Activated naive CD4-positive, alpha-beta T cell treated with anti-CD3 and anti-CD28 coated beads for 36 hours (primary cell): ENCODE data around the gene OBP2A. TPM values are rescaled to one million over a fixed set of nuclear protein-coding genes. Genes with fewer than 3 reads are reported as not detected.
"Not testable (repeated sequence)": the region's sequence is repeated elsewhere in the genome, so short reads cannot be mapped to it uniquely, and the experiment has no call there.

Experiments used
- CTCF ChIA-PET: fragments of 350-600 bp; sonication (Branson Sonifier 250); formaldehyde crosslinking; loops from one replicate; lab custom pipeline; 2021; ENCODE audit warnings: antibody characterized with exemption; lab: Charles Lee
- DNase-seq: peaks from one replicate; pipeline ENCODE4 v3.0.0-alpha.2; 2020
- H3K27ac Mint-ChIP-seq: one replicate; pipeline ENCODE4 v1.8.0; 2021; ENCODE audit warnings: mild to moderate bottlenecking, mixed read lengths
- H3K27me3 Mint-ChIP-seq: one replicate; pipeline ENCODE4 v1.8.0; 2021; ENCODE audit warnings: low read depth, mixed read lengths
- H3K36me3 Mint-ChIP-seq: one replicate; pipeline ENCODE4 v1.8.0; 2021; ENCODE audit warnings: low read depth, mixed read lengths
- H3K4me1 Mint-ChIP-seq: one replicate; pipeline ENCODE4 v1.8.0; 2021; ENCODE audit warnings: low read depth, mixed read lengths
- H3K4me3 Mint-ChIP-seq: one replicate; pipeline ENCODE4 v1.8.0; 2021; ENCODE audit warnings: mild to moderate bottlenecking, moderate library complexity, mixed read lengths
- H3K9me3 Mint-ChIP-seq: one replicate; pipeline ENCODE4 v1.8.0; 2021; ENCODE audit warnings: mixed read lengths
- intact Hi-C: fragments of 100-400 bp; cut with micrococcal nuclease; formaldehyde crosslinking; loops from one replicate; pipeline ENCODE4 v1.15.1; 2023
- total RNA-seq, 2 experiments: library from RNA; stranded (reverse); gene quantifications; one replicate each; pipeline ENCODE4 v1.2.3, GENCODE V29; 2021

The OBP2A gene, protein sequence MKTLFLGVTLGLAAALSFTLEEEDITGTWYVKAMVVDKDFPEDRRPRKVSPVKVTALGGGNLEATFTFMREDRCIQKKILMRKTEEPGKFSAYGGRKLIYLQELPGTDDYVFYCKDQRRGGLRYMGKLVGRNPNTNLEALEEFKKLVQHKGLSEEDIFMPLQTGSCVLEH
- total RNA-seq, result not detected

DNA sequence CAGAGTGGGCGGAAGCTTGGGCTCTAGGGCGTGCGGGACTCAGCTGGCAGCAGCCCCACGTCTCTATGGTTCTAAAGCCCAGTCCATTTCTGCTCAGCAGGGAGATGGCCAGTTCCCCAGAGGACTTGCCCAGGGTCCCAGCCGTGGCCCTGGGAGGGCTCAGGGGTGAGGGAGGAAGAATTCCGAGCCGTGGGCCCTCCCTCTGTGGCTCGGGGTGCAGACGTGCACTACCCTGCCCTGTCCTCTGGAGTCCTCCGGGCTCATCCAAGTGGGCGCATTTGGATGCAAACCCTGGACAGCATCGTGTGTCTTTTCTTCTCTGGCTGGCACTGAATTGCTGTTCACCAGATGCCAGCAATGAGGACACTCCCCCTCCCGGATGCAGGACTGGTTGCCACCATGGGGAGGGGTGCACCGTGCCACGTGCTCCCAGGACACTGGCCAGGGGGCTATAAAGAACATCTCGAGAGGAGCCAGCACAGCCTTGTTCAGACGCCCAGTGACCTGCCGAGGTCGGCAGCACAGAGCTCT, at the start of gene OBP2A:
Gene OBP2A (plus strand): TSS at position 481 of the 531 bp plus-strand sequence. CDS start 55 bp downstream, outside the sequence.
- CTCF ChIA-PET, intact Hi-C loops, H3K27ac Mint-ChIP-seq, H3K4me1 Mint-ChIP-seq, DNase-seq, H3K36me3 Mint-ChIP-seq, H3K9me3 Mint-ChIP-seq, H3K4me3 Mint-ChIP-seq, H3K27me3 Mint-ChIP-seq: not testable (repeated sequence)

DNA sequence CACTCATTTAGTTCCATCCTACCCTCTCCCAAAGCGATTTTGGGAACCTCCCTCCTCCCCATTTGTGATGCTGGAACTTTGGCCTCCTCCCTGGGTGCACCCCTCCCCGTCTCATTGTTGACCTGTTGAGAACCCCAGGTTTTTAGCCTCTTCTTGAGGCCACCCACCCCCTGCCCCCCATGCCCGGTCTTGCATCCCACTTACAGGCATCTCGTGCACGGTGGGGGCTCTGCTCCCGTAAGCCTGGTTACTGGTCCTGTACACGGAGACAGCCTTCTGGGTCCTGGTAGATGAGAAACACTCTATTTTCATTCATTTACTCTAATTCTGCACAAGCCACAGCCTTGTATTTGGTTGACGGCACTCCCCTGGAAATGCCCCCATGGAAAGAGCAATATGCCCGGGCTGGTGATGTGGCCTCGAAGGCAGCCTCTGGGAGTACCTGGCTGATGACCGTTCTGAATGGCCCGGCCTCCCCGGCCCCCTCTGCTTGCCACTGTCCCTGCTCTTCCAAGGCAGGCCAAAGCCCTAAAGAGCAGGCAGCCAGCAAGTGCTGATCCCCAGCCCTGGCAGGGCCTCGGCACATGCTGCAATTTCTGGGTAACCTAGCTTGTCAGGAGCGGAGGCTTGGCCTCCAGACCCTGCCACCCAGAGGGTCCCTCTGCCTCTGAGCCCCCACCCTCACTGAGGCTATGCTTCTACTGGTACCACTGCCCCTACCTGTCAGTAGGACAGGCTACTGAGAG, 47.4 kb upstream of the OBP2A start:
- Mint-ChIP-seq H3K4me1 (peaks cover 20% of the 10 kb centered on the region), H3K36me3 (peaks cover 12% of the 10 kb centered on the region), H3K9me3 (no peaks in the 10 kb centered on the region), H3K27ac (no peak overlapping the region), H3K4me3 (no peak overlapping the region), H3K27me3 (peaks cover 3% of the 10 kb centered on the region)
- no peak for DNase-seq
- intact Hi-C loops, result no loop called here
- CTCF ChIA-PET, result interaction anchor here (0.6 kb wide), 1 partner anchor 13 kb away, joined by 3 read pairs; no protein-coding TSS in a partner anchor

DNA sequence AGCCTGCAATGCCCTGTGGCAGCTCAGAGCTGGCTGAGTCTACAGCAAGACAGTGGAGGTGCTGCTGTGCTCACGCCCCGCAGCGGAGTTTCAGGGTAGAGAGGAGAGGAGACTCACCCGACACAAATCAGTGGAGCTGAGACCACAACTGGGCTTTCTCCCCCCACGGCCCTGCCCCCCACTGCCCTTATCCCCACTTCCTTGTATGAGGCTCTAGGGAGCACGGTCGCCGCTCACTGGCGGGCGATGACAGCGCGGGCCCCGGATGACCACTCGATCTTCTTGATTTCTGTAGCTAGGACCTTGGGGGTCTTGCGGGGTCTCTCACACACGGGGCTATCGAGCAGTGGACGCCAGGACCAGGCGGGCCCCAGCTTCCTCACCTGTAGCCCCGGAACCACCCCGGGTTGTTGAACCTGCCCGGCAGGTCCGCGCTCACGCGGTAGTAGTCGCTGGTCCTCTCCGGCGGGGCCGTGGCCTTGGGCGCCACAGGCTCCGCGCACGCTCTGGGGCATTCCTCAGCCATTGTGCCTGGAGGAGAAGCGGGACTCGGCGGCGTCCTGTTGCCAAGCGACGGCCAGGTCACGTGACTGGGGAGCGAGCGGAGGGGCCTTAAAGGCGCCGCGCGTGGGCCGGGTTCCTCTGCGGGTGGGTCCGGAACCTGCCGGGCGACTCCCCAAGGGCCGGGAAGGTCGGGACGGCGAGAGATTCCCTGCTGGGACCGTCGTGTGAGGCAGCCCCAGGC, 46.4 kb upstream of the OBP2A start:
- intact Hi-C loops, result loop anchor here (5.0 kb wide), 2 partner anchors 103 to 408 kb away; partner anchors contain the start of gene CAMSAP1
- Mint-ChIP-seq H3K27ac (no peak overlapping the region), H3K4me3 (peak overlapping the region; percentile 58), H3K4me1 (peaks cover 24% of the 10 kb centered on the region), H3K9me3 (no peaks in the 10 kb centered on the region), H3K27me3 (peaks cover 3% of the 10 kb centered on the region), H3K36me3 (peaks cover 17% of the 10 kb centered on the region)
- CTCF ChIA-PET, result no interaction called here
- DNase-seq, result peak; percentile 86

DNA sequence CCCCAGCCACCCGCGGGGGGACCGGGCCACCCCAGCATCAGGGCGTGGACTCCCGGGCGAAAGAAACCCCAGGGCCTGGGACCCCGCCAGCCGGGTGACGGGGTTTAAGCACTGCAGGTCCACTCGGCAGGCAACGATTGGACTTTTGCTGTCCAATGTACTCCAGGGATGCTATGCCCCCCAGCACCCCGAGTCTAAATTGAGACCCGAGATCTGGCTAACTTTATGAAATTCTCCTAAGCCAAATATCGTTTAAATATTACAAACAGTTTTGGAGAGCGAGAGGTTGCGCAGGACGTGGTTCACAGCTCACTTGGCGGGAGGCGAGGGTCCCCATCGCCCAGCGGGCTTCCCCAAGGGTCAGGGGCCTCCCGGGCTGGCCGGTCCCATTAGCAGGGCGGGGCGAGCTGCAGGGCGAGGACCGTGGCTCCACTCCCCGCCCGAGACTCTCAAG, 45.8 kb upstream of the OBP2A start:
- Mint-ChIP-seq H3K9me3 (no peaks in the 10 kb centered on the region), H3K4me3 (peak overlapping the region; percentile 93), H3K27ac (no peak overlapping the region), H3K36me3 (peaks cover 21% of the 10 kb centered on the region), H3K4me1 (peaks cover 26% of the 10 kb centered on the region), H3K27me3 (peaks cover 3% of the 10 kb centered on the region)
- intact Hi-C loops, result loop anchor here (5.0 kb wide), 2 partner anchors 102 to 407 kb away; partner anchors contain the start of gene CAMSAP1
- CTCF ChIA-PET, result no interaction called here
- no peak for DNase-seq

DNA sequence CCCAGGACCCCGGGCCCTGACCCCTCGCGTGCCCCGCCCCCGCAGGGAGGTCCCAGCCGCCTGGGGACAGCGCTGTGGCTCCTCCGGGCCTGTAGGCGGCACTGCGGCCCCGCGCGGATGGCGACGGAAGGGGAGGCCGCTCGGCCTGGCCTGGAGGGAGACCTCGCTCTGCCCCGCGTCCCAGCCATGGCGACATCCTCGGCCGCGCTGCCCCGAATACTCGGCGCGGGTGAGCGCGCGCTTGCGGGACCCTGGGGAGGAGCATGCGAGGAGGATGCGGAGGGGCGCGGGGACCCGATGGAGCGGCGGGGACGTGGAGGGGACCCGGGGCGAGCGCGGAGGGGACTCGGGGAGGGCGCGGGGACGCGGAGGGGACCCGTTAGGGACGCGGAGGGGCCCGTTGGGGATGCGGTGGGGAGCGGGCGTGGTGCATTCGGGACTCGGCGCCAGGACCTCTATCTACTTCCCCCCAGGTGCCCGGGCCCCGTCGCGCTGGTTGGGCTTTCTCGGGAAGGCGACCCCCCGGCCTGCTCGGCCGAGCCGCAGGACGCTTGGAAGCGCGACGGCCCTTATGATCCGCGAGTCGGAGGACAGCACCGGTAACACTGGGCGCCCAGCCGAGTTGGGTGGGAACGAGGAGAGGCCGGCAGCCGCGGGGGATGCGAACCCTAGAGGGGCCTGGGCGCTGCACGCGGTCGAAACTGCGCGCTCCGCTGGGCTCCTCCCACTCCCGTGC, 45.2 kb upstream of the OBP2A start, which contains the start of gene MRPS2:
Gene MRPS2 (plus strand): TSS at position 158 of the 736 bp plus-strand sequence. CDS start 29 bp downstream, at position 187.
- H3K4me3 Mint-ChIP-seq, result peak within 1 kb of the TSS; percentile 93
- peaks cover 3% of the 10 kb centered on the region for H3K27me3 Mint-ChIP-seq
- CTCF ChIA-PET, result no interaction called here
- H3K36me3 Mint-ChIP-seq, result peaks cover 25% of the 10 kb centered on the region
- H3K4me1 Mint-ChIP-seq, result peaks cover 26% of the 10 kb centered on the region
- DNase-seq, result peak; percentile 85
- H3K27ac Mint-ChIP-seq, result peak within 1 kb of the TSS; percentile 93
- no peaks in the 10 kb centered on the region for H3K9me3 Mint-ChIP-seq
- intact Hi-C loops, result loop anchor here (5.0 kb wide), 2 partner anchors 102 to 407 kb away; partner anchors contain the start of gene CAMSAP1

DNA sequence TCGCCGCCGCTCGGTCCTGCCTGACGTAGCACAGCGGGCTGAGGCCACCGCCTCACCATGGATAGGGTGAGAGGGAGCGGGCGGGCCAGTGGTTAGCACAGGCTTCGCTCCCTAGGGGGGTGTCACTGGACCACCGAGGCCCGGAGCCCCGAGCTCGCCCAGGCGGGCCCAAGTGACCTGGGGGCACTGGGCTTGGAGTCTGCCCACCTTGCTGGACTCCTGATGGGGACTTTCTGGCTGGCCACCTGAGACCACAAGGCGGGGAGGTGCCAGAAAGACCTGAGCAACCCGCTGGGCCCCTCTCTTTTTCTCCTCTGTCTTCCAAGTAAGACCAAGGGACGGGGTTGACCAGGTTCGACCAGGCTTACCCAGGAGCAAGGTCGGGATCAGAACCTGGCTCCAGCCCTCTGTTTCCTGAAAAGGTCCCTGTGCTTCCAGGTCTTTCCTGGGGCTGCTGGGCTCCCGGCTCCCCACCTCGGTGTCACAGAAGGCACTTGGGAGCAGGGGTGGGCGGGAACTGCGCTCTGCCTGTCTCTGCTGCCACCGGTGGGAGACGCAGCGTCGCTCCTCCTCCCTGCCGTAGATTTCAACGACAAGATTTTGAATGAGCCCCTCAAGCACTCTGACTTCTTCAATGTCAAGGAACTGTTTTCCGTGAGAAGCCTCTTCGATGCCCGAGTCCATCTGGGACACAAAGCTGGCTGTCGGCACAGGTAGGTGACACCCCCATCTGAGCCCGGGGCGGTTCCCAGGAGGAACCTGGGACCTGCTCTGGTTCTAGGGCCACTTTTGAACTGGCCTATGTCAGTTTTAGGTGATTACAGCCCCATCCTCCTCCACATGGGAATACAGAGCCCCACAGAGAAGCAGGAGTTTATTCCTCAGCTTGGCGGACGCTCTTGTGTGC, 44.4 kb upstream of the OBP2A start:
- intact Hi-C loops, result loop anchor here (5.0 kb wide), 2 partner anchors 101 to 406 kb away; partner anchors contain the start of gene CAMSAP1
- Mint-ChIP-seq H3K27ac (peak overlapping the region; percentile 36), H3K36me3 (peaks cover 25% of the 10 kb centered on the region), H3K4me3 (peak overlapping the region; percentile 93), H3K4me1 (peaks cover 26% of the 10 kb centered on the region), H3K27me3 (peaks cover 3% of the 10 kb centered on the region), H3K9me3 (no peaks in the 10 kb centered on the region)
- peak; percentile 45 for DNase-seq
- CTCF ChIA-PET, result no interaction called here

DNA sequence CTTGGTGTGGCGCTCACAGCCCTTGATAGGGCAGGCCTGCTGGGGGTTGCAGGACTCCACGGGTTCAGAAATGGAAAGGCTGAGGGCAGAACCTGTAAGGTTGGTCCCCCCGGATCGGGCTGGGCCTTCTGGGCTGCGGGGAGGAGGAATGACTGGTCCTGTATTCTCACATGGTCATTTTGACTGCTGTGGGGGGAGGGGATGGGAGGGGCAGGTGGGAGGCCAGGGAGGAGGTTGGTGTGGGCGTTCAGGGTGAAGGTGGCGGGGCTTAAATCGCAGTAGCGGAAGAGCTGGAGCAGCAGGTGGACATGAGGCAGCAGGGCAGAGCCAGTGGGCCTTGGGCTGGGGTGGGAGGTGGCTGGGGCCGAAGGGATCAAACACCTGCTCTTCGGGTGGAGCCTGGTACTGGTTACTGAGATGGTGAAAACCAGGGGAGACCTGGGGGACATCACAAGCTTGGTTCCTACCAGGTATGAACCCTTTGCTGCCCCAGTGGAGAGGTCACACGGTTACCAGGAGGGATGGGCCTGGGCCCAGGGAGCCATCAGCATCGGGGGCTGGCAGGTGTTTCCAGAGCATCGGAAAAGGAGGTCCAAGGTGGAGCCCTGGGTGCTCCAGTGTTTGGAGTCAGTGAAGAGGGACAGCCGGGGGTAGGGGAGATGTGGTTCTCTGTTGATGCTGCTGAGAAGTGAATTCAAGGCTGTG, 43.6 kb upstream of the OBP2A start:
- no peak overlapping the region for H3K27ac Mint-ChIP-seq
- H3K4me1 Mint-ChIP-seq, result peaks cover 26% of the 10 kb centered on the region
- H3K4me3 Mint-ChIP-seq, result peak overlapping the region; percentile 93
- CTCF ChIA-PET, result no interaction called here
- peaks cover 25% of the 10 kb centered on the region for H3K36me3 Mint-ChIP-seq
- intact Hi-C loops, result loop anchor here (5.0 kb wide), 2 partner anchors 100 to 405 kb away; partner anchors contain the start of gene CAMSAP1
- no peaks in the 10 kb centered on the region for H3K9me3 Mint-ChIP-seq
- peaks cover 3% of the 10 kb centered on the region for H3K27me3 Mint-ChIP-seq
- no peak for DNase-seq

DNA sequence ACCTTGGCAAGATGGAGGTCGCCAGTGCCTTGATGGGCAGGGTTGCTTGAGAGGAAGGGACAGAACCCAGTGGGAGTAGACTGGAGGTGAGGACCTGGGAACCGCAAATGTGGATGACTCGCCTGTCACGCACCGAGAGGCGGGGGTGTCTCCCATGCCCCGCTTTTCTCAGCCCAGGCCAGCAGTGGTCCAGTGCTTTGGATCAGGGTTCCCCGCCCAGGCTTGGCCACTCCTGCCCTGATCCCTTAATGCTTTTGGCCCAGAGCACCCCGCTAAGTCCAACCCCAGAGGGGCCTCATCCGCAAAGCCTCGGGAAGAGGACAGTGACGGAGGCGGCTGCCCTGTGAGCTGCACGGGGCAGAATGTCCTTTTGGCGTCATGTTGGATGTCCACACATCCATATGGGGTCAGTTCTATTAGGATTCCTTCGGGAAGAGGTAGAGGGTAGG, 43.0 kb upstream of the OBP2A start:
- Mint-ChIP-seq H3K36me3 (peaks cover 25% of the 10 kb centered on the region), H3K9me3 (peaks cover under 1% of the 10 kb centered on the region), H3K4me1 (peaks cover 26% of the 10 kb centered on the region), H3K4me3 (no peak overlapping the region), H3K27me3 (peaks cover 3% of the 10 kb centered on the region), H3K27ac (no peak overlapping the region)
- intact Hi-C loops, result loop anchor here (5.0 kb wide), 2 partner anchors 99 to 404 kb away; partner anchors contain the start of gene CAMSAP1
- CTCF ChIA-PET, result interaction anchor here (0.6 kb wide), 1 partner anchor 228 kb away, joined by 3 read pairs; no protein-coding TSS in a partner anchor
- DNase-seq, result no peak

DNA sequence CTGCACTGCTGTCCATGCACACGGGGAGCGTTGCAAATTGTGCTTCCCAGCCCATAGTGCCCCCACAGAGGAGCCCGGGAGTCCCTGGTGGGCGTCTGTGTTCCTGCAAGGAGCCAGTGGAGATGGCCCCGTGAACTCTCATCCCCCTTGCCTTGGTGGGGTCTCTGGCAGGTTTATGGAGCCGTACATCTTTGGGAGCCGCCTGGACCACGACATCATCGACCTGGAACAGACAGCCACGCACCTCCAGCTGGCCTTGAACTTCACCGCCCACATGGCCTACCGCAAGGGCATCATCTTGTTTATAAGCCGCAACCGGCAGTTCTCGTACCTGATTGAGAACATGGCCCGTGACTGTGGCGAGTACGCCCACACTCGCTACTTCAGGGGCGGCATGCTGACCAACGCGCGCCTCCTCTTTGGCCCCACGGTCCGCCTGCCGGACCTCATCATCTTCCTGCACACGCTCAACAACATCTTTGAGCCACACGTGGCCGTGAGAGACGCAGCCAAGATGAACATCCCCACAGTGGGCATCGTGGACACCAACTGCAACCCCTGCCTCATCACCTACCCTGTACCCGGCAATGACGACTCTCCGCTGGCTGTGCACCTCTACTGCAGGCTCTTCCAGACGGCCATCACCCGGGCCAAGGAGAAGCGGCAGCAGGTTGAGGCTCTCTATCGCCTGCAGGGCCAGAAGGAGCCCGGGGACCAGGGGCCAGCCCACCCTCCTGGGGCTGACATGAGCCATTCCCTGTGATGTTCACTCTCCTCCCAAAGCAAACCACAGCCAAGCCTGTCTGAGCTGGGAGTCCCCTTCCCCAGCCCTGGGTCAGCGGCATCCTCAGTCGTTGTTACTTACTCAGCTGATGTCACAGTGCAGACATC, 42.3 kb upstream of the OBP2A start:
- DNase-seq, result no peak
- peaks cover 6% of the 10 kb centered on the region for H3K9me3 Mint-ChIP-seq
- no peaks in the 10 kb centered on the region for H3K27me3 Mint-ChIP-seq
- H3K36me3 Mint-ChIP-seq, result peaks cover 25% of the 10 kb centered on the region
- H3K4me3 Mint-ChIP-seq, result peak overlapping the region; percentile 13
- no peak overlapping the region for H3K27ac Mint-ChIP-seq
- intact Hi-C loops, result loop anchor here (5.0 kb wide), 2 partner anchors 99 to 404 kb away; partner anchors contain the start of gene CAMSAP1
- H3K4me1 Mint-ChIP-seq, result peaks cover 26% of the 10 kb centered on the region
- CTCF ChIA-PET, result interaction anchor here (0.6 to 1.2 kb wide), 2 partner anchors 20 to 229 kb away, joined by 3 read pairs; no protein-coding TSS in a partner anchor
